GM21367 (cell line): ENCODE results near the gene TEAD2.

ENCODE experiments used
- ATAC-seq: cut with Tn5 transposase; IDR thresholded peaks from one replicate; pipeline ENCODE4 v1.9.1; 2021; ENCODE audit not compliant: unreplicated experiment

The TEAD2 gene

DNA sequence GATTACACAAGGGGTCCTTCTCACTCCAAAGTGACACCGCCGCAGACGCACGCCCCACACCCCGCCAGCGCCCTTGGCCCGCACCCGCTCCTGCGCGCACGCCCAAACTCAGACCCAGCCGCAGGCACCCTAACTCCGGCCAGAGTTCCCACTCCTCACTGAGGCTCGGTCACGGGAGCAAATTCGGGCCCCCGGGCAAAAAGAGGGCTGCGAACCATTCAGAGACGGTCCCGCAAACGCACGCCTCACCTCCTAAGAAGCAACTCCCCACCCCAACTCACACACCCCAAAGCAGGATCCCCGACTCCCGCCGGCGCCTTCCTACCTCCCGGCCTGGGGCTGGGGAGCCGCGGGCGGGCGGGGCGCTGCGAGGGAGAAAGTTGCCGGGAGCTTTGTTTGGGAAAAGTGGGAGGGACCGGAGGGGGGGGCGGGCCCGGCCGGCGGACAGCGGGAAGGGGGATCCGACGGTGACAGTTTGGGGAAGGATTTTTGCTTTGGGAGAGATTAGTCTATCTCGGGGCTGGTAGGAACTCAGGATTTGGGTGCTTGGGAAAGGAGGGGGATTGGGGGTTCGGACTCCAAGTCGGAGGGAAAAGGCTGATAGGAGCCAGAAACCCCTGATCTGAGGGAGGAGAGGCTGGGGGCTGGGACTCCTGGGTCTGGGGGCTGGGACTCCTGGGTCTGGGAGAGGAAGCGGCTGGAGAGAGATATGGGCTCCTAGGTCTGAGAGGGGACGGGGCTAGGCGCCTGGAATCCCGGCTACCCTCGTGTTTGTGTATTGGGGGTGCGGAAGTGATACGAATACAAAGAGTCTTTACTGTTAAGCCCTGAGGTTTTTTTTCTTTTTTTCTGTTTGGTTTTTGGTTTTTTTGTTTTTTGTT is at the start of gene TEAD2:
TSS of gene TEAD2 (minus strand) at position 369 of the 881 bp plus-strand sequence. CDS start 2,341 bp downstream, outside the sequence.
- ATAC-seq = no peak

DNA sequence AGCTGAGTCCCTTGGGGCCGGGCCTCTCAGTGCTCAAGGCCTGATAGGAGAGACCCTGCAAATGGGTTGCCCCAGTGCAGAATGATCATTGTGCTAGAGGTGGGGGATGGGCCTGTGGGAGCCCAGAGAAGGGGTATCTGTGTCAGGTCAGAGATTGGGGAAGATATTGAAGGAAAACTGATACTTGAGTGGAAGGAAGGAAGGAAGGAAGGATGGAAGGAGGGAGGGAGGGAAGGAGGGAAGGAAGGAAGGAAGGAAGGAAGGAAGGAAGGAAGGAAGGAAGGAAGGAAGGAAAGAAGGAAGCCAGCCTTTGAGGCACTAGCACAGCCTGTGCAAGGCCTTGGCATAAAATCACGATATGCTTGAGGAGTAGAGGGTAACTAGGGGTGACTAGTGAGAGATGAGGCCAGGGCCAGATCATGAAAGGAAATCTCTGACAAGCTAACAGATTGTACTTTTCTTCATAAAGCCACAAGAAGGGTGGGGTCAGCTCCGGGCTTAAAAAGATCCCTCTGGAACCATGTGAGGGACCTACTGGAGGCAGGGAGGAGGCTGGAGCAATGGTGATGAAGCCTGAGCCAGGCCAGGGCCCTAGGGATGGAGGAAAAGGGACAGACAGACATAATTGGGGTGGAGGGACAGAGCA is 49.6 kb upstream of the TEAD2 start:
- ATAC-seq = no peak

DNA sequence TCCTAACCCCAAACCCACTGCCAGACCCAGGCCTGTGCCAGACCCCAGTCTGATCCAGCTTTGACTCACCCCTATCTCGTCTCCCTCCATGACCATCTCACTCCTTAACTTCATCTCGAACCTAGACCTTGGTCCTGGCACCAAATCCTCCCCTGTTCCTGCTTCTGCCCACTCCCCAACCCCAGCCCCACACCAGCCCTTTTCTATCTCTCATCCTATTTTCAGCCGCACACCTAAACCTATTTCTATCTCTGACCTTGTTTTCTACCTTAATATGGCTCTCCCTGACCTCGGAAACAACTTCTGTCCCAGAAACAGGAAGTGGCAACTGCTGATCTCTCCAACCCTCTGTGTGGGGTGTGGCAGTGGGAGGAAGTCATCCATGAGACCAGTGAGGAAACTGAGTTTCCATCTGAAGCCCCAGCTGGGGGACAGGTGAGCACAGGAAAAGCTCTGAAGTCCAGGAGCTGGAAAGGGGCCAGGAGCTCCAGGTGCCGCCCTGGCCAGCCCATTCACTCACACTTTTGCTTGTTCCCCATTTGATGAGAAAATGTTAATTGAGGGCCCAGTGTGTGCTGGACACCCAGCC is 47.3 kb upstream of the TEAD2 start:
- ATAC-seq = no peak

DNA sequence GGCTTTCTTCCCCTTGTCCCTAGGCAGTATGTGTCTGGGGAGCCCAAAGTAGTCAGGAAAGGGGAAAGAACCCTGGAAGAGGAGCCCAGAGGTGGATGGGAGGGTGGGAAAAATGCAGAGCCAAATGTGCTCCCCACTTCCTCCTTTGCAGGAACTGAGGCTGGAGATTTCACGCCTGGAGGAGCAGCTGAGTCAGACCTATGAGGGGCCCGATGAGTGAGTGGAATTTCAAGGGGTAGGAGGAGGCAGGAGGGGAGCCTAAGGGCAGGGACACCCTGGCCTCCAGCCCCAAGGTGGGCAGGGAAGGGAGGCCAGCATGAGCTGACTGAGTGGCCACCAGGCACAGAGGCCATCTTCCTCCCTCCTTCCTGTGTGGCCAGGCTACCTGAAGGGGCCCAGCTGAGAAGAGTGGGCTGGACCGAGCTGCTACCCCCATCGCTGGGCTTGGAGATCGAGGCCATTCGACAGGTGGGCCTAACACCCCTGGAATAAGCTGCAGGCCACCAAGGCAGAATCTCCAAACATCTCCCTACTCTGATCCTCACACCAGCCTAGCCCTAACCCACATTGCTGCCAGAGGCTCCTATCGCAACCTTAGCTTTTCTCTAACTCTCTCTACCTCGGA is 46.7 kb upstream of the TEAD2 start:
- ATAC-seq = no peak

DNA sequence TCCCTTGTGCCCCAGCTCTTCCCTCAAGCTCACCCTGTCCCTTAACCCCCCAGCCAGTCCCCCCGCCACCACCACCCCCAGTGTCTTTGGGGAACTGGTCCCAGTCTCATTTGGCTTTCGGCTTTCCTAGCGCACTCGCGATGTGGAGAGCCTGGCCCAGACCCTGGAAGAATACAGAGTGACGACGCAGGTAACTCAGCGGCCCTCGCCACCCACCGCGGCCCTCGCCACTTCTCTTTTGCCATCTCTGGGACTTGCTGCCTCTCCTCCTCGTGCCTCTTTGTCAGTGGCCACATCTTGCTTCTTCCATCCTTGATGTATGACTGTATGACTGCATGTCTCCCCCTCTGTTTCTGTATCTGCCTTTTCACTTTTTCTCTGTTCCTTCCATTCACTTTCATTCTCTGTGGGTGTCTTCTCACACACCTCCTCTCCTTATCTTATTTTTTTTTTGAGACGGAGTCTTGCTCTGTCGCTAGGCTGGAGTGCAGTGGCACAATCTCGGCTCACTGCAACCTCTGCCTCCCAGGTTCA is 45.3 kb upstream of the TEAD2 start:
- ATAC-seq = no peak

DNA sequence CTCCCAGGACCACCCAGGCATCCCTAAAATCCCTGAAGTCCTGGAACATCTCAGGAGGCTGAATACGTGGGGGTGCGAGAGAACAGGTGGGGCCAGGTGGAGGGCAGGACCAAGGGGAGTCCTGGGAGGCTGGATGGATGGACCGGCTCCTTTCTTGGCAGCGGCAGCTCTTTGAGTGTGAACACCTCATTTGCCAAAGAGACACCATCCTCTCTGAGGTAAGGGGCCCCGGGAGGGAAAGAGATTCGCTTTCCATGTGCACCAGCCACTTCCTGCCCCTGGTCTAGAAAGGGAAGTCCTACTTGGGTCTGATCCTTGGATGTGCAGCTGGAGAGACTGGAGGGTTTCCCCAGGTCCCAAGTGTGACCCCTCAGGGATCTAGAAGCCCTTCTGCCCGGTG is 44.9 kb upstream of the TEAD2 start:
- ATAC-seq = no peak

DNA sequence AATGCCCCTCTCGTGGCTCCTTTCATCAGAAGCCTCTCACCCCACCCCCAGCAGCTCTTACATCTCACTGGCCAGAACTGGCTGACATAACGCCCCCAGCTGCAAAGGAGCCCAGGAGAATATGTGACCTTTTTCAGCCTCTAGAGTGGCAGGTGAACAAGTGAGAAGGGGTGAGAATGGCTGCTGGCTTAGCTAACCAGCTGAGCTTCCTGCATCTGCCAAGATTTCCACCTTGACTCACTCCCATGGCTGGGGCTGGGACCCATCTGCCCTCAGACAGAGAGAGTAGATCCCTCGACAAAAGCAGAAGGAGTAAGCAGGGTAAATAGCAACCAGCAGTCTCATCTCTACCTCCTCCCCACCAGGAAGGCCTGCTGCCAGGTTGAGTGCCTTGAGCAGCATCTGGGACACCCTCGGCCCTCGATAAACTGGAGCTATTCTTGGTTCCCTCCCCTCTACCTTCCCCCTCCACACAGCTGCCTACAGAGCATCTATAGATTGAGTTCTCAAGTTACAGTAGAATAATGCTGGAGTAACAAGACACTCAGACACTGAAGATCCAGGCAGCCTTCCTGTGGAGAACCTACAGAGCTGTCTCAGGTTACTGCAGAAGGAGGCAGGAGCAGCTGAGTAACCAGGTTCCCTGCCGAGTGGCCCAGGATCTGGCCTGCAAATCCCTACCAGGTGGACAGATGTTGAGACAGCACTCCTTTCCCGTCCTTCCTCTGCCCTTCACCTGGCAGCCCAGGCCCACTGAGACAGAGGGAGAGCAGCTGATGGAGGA is 41.4 kb upstream of the TEAD2 start:
- ATAC-seq = no peak

DNA sequence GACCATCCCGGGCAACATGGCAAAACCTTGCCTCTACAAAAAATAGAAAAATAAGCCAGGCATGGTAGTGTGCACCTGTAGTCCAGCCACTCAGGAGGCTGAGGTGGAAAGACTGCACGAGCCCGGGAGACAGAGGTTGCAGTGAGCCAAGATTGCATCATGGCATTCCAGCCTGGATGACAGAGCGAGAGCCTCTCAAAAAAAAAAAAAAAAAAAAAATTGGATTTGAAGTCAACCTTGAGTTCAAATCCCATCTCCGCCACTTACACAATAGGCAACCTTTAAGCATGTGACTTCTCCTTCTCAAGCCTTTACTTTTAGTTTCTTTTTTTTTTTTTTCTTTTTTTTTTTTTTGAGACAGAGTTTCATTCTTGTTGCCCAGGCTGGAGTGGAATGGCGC is 37.8 kb upstream of the TEAD2 start:
- ATAC-seq = no peak

DNA sequence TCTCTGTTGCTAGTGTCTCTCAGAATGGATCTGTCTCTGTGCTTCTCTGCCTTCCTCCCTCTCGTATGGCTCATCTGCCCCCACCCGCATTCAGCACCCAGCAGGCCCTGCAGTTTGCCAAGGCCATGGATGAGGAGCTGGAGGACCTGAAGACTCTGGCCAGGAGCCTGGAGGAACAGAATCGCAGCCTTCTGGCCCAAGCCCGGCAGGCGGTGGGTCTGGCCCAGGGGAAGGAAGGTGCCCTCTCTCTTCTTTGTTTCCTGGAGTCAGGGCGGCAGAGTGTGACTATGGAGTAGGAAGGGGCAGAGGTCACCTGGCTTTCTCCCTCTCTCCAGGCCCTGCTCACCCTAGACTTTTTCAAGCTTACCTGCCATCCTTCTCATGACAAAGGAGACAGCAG is 36.7 kb upstream of the TEAD2 start:
- no peak for ATAC-seq

DNA sequence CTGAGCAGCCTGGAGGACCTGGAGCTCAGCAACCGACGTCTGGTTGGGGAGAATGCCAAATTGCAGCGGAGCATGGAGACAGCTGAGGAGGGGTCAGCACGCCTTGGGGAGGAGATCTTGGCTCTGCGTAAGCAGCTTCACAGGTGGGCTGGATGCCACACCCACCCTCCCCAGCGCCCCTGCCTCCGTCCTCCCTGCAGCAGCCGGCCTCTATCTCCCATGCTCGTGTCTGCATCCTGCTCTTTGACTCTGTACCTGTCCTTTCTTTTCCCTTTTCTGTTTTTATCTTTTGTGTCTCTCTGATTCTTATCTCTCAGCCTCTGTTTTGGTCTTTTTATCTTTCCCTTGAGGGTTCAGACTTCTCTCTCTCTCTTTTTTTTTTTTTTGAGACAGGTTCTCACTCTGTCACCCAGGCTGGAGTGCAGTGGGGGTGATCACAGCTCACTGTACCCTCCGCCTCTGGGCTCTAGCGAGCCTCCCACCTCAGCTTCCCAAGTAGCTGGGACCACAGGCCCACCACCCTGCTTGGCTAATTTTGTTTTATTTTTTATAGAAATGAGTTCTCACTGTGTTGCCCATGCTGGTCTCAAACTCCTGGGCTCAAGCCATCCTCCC is 35.9 kb upstream of the TEAD2 start:
- no peak for ATAC-seq

DNA sequence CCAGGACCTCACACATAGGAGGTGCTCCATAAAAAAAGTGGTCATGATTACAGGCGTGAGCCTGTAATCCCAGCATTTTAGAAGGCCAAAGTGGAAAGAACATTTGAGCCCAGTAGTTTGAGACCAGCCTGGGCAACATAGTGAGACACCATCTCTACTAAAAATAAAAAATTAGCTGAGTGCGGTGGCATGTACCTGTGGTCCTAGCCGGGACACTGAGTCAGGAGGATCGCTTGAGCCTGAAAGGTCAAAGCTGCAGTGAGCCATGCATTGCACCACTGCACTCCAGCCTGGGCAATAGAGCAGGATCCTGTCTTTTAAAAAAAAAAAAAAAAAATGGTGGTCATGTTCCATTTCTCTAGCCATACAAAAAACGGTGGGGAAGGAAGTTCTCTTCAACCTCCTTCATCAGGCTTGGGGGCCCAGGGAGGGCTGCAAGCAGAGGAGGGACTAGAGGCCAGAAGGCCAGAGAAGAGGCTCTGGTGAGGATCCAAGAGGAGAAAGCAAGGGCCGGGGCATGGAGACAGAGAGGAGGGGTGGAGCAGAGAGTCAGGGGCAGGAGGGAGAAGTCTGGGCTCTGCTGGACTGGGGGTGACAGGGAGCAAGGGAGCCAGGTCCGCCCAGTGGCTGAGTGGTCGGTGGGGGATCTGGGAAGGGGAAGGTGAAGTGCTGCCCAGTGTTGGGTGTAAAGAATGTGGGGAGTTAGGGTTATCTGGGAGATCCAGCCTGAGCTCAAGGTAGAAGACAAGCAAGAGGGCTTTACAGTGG is 34.7 kb upstream of the TEAD2 start:
- ATAC-seq = no peak

DNA sequence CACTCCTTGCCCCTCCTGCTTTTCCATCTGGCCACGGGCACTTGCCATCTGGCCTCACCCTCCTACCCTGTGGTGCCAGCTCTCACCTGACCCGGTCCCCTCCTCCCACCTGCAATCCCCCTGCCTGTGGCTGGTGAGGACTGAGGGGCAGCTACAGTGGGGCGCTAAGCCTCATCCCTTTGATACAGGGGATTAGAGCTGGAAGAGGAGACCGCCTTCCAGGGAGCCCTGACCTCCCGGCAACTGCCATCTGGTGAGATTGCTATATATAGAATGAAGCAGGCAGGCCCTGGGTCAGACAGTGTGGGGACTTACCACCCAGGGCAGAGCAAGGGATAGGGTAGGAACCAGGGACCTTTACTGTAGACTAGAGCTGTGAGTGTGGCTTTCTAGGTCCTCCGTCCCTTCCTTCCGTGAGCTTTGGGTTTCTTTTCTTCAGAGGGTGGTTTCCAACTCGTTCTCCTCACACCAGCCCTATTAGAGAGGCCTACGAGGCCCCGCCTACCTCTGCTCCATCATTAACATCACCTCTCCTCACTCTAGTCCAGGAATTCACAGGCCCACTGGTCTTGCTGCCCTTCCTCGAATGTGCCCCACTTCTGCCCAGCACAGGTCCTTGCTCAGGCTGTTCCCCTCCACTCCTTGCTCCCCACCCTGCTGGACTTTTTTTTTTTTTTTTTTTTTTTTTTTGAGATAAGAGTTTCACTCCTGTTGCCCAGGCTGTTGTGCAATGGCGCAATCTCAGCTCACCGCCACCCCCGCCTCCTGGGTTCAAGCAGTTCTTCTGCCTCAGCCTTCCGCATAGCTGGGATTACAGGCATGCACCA is 33.6 kb upstream of the TEAD2 start:
- ATAC-seq = no peak

DNA sequence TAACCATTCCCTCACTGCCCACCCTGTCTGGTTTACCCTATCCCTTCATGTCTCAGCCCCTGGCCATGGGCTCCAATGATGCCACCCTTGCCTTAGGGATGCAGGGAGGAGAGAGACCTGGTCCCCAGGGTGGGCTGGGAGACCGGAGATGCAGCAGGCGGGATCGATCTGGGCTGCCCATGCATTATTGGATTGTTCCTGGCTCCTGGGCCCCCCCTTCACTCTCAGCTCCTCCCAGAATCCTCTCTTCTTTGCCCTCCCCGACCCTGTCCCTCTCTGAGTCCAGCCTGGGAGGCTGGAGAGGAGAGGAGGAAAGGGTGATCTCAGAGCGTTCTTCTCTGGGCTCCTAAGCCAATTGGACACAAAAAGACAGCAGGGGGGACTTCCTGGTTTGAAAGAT is 31.7 kb upstream of the TEAD2 start:
- no peak for ATAC-seq

DNA sequence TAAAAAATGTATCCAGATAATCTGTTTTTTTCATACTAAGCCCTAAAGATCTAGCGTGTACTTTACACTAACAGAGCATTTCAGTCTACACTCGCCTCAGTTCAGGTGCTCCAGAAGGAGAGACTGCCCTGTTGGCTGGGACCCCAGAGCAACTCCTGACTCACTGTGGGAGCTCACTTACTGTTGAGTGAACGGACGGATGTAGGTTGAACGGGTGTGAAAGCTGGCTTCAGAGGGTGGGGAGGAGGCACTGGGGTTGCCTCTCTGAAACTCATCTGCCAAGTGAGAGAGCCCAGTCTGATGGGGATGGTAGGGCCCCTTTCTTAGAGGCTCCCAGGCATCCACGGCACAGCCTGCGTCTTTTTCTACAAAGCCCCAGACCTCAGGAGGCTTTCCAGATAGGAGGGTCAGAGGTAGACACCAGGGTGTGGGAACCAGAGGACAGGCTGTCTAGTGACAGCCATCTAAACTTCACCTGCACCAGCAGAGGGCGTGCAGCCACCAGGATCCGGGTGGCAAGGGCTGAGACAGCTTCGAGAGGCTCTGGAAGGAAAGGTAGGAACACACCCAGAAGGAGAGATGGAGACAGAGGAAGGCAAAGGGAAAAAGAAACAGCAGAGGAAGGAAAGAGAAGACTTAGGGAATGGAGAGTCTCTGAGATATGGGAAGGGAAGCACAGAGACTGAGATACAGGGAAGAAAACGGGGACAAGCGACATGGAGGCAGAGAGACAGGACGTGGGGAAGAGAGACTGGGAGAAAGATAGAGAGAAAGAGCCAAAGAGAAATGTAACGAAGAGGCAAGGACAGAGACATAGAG is 29.6 kb upstream of the TEAD2 start:
- ATAC-seq = no peak

DNA sequence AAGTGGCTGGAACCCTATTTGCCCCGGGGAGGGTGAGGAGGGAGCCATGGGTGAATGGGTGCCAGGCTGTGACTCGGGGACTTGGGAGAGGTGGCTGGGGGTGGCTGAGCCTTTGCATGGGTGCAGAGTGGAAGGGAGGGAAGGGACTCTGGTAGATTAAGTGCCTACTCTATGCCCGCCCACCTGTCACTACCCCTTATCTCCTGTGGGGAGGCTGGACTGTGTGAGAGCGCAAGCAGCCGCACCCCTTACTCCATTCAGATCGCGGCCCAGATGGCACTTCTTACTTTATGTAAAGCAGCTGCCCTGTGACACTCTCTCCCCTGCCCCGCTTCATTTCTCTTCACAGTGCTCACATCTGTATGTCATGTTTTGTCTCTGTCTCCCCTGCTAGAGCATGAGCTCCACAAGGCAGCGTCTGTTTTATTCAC is 28.7 kb upstream of the TEAD2 start:
- ATAC-seq = no peak

DNA sequence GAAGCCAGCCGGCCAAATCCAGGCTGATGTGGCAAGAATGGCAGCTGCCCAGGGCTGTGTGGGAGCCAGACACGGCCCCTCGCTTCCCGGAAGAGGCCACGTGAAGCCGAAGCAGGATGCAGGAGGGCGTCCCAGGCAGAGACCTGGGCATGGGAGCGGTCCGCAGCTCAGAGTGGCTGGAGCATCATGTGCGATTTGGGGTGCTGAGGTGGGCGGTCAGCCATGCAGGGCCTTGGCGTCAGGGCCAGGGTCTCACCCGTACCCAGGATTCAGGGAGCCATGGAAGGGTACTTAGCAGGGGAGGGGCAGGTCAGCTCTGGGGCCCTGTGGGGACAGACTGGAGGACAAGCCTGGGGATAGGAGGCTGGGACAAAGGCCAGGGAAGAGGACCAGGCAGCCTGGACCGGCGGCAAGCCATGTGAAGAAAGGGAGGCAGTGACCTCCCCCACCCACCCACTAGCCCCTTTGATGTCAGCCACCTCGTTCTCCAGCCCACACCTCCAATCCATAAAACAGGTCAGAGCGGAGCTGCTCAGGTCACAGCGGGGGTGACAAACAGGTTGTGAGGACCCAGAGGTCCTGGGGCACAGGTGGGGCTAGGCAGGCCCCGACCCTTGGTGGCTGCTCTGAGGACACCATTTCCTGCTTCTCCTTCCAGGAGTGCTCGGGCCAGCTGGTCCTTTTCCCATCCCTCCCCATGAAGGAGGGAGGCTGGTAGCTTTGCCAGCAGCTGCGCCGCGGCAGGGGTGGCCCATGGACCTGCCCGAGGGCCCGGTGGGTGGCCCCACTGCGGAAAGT is 28.1 kb upstream of the TEAD2 start:
- ATAC-seq = no peak

DNA sequence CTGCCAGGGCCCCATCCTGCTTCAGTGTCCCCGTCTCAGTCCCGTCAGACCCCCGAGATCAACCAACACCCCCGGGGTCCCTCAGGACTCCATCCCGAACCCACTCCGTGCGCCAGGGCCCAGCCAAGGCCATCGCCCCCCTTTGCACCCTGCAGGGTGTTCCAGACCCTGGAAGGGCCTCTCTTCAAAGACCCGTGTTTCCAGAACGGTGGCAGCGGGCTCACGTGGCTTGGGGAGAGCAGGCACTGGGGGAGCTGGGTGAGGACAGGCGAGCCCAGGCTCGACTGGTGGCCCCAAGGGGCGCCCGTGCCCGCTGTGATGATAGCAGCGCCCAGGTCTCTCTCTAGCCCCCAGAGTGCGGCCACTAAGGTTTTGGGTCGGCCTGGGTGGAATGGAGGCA is 27.2 kb upstream of the TEAD2 start:
- ATAC-seq = no peak
